K562 (cell line): ENCODE results near the gene DOCK8. TPM values are rescaled to one million over a fixed set of nuclear protein-coding genes. Genes with fewer than 3 reads are reported as not detected.

ENCODE experiments used
- BRF1 ChIP-seq: IDR thresholded peaks from 3 replicates; pipeline ENCODE4 v1.6.1; 2011; ENCODE audit warnings: borderline replicate concordance, mild to moderate bottlenecking; ENCODE audit not compliant: insufficient read length; ENCODE audit errors: extremely low read depth
- CSDE1 ChIP-seq, 2 experiments: fragments of 450-650 bp; IDR thresholded peaks; 2 replicates each; pipeline ENCODE4 v1.6.1; 2016; ENCODE audit warnings: mild to moderate bottlenecking in 1 of 2
- ELF4 ChIP-seq: fragments of 450-650 bp; formaldehyde crosslinking; IDR thresholded peaks from 2 replicates; pipeline ENCODE4 v1.4.0; 2022; ENCODE audit warnings: missing genetic modification characterization
- ETV5 ChIP-seq: sonication (generic); formaldehyde crosslinking; IDR thresholded peaks from 2 replicates; pipeline ENCODE4 v1.4.0; 2020; ENCODE audit warnings: low read depth, mild to moderate bottlenecking, missing genetic modification reagents
- GABPA ChIP-seq: fragments of 200-800 bp; sonication (Bioruptor generic); conservative IDR thresholded peaks from 2 replicates; pipeline ENCODE4 v1.6.1; 2016; ENCODE audit warnings: low read depth, missing genetic modification characterization, missing compliant biosample characterization
- JUN ChIP-seq, 2 experiments: sonication (generic) in 1 of 2; formaldehyde crosslinking in 1 of 2; IDR thresholded peaks; 2 replicates each; pipeline versions ENCODE4 v1.6.1 to v1.8.0; 2012 to 2022; ENCODE audit warnings: borderline replicate concordance in 2 of 2, mild to moderate bottlenecking in 2 of 2, improper control_type of control experiment in 1 of 2, low read depth in 1 of 2, low read length in 1 of 2, missing genetic modification reagents in 1 of 2
- MCM2 ChIP-seq: fragments of 450-650 bp; IDR thresholded peaks from 2 replicates; pipeline ENCODE4 v1.6.1; 2017; ENCODE audit warnings: low read depth, mild to moderate bottlenecking
- MEIS2 ChIP-seq: fragments of 450-650 bp; IDR thresholded peaks from 2 replicates; pipeline ENCODE4 v1.6.1; 2014; ENCODE audit warnings: mild to moderate bottlenecking; ENCODE audit not compliant: partially characterized antibody
- NBN ChIP-seq: fragments of 450-650 bp; IDR thresholded peaks from 2 replicates; pipeline ENCODE4 v1.6.1; 2016; ENCODE audit warnings: low read depth, mild to moderate bottlenecking
- NEUROD1 ChIP-seq: fragments of 150-350 bp; IDR thresholded peaks from 2 replicates; pipeline ENCODE4 v1.6.1; 2014; ENCODE audit warnings: borderline replicate concordance, low read length, low read depth; ENCODE audit not compliant: partially characterized antibody
- PHB ChIP-seq: fragments of 250-450 bp; sonication (Bioruptor Pico); IDR thresholded peaks from 2 replicates; pipeline ENCODE4 v1.5.0; 2021
- POLR2AphosphoS2 ChIP-seq: IDR thresholded peaks from 2 replicates; pipeline ENCODE4 v1.6.1; 2012; ENCODE audit warnings: low read length, improper control_type of control experiment
- RBM17 ChIP-seq: fragments of 200-400 bp; formaldehyde crosslinking; IDR thresholded peaks from 2 replicates; pipeline ENCODE4 v1.6.1; 2017; ENCODE audit warnings: low read depth, mild to moderate bottlenecking, low read length, borderline replicate concordance
- RBM34 ChIP-seq: fragments of 200-400 bp; formaldehyde crosslinking; IDR thresholded peaks from 2 replicates; pipeline ENCODE4 v1.6.1; 2018; ENCODE audit warnings: low read length, borderline replicate concordance; ENCODE audit not compliant: insufficient read depth
- RFX7 ChIP-seq: fragments of 250-450 bp; sonication (Bioruptor Pico); IDR thresholded peaks from 2 replicates; pipeline ENCODE4 v1.5.1; 2021; ENCODE audit warnings: mild to moderate bottlenecking
- SIN3B ChIP-seq: fragments of 450-650 bp; IDR thresholded peaks from 2 replicates; pipeline ENCODE4 v1.6.1; 2017; ENCODE audit warnings: low read depth, mild to moderate bottlenecking, moderate library complexity
- SMARCB1 ChIP-seq: IDR thresholded peaks from 2 replicates; pipeline ENCODE4 v1.6.1; 2011; ENCODE audit warnings: improper control_type of control experiment, low read depth; ENCODE audit not compliant: insufficient read length
- SRSF3 ChIP-seq: fragments of 200-400 bp; formaldehyde crosslinking; IDR thresholded peaks from 2 replicates; pipeline ENCODE4 v1.6.1; 2016; ENCODE audit warnings: mild to moderate bottlenecking, low read length, moderate library complexity; ENCODE audit not compliant: insufficient read depth
- THRAP3 ChIP-seq: fragments of 450-650 bp; IDR thresholded peaks from 2 replicates; pipeline ENCODE4 v1.6.1; 2016; ENCODE audit warnings: mild to moderate bottlenecking, inconsistent platforms, borderline replicate concordance
- ZNF583 ChIP-seq: fragments of 250-450 bp; sonication (Bioruptor Pico); IDR thresholded peaks from 2 replicates; pipeline ENCODE4 v1.4.0; 2020
- ZNF76 ChIP-seq: fragments of 250-450 bp; sonication (Bioruptor Pico); IDR thresholded peaks from 2 replicates; pipeline ENCODE4 v1.4.0; 2020; ENCODE audit warnings: mild to moderate bottlenecking, moderate library complexity, borderline replicate concordance
- polyA plus RNA-seq, 8 experiments: library from polyadenylated mRNA; depleted of rRNA in 4 of 8; stranded (reverse) in 5 of 8; unstranded in 3 of 8; fragments of >200 nt; fragmentation: Nextera tagmentation in 2 of 8; fragmentation: Illumina TruSeq in 1 of 8; extraction: Ambion mirVana in 2 of 8; extraction: Trizol in 1 of 8; gene quantifications; 2 replicates each; pipeline versions ENCODE4 v1.2.1 to v1.2.3, GENCODE V29; 2011 to 2014; ENCODE audit warnings: inconsistent platforms in 1 of 8, missing spikeins in 1 of 8
- total RNA-seq, 7 experiments: library from RNA; depleted of rRNA in 6 of 7; stranded (reverse); fragments of >200 nt in 6 of 7; fragmentation: Illumina TruSeq in 2 of 7; extraction: Trizol in 2 of 7; gene quantifications; 2 replicates each; pipeline versions ENCODE4 v1.2.1 to v1.2.3, GENCODE V29; 2011 to 2021; ENCODE audit warnings: low replicate concordance in 1 of 7
- TF ChIP-seq, protein P1 (sequence below): sonication (generic); formaldehyde crosslinking; IDR thresholded peaks from 2 replicates; pipeline ENCODE4 v1.8.0; 2022; ENCODE audit warnings: missing genetic modification reagents, mild to moderate bottlenecking, borderline replicate concordance
- TF ChIP-seq, protein P2 (sequence below): fragments of 250-450 bp; sonication (Bioruptor Pico); IDR thresholded peaks from 2 replicates; pipeline ENCODE4 v1.8.0; 2021; ENCODE audit warnings: moderate library complexity, mild to moderate bottlenecking, inconsistent platforms
- TF ChIP-seq, protein P3 (sequence below): fragments of 250-450 bp; sonication (Bioruptor Pico); IDR thresholded peaks from 2 replicates; pipeline ENCODE4 v1.5.0; 2021; ENCODE audit warnings: mild to moderate bottlenecking, borderline replicate concordance

The DOCK8 gene
- total and polyA plus RNA-seq, 9 of the 15 experiments (the other 6 are each of a cell fraction or from before 2014, with no cell fraction given) = 14.4 to 53.8 (median 25.1) TPM

DNA sequence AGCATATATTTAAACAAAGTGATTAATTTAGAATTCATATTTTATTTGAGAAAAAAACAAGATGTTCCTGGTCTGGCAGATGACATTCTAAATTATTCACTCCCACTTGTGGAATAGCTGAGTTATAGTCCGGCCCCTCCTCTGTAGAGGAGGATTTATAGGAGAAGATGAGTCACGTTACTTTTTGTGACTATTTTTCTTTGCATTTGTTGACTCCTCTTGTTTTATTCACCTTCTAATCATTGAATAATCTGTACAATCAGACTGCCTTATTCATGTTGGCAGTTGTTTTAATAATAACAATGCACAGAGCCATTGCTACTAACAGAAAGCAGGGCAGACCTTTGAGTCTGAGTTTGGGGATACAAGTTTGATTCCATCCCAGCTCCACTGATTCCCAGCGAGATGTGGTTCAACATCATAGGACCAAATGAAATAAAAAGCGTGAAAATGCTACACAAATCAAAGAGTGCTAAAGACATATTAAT is 23.2 kb downstream of the DOCK8 start (continued):
- TF ChIP-seq, protein P1, sequence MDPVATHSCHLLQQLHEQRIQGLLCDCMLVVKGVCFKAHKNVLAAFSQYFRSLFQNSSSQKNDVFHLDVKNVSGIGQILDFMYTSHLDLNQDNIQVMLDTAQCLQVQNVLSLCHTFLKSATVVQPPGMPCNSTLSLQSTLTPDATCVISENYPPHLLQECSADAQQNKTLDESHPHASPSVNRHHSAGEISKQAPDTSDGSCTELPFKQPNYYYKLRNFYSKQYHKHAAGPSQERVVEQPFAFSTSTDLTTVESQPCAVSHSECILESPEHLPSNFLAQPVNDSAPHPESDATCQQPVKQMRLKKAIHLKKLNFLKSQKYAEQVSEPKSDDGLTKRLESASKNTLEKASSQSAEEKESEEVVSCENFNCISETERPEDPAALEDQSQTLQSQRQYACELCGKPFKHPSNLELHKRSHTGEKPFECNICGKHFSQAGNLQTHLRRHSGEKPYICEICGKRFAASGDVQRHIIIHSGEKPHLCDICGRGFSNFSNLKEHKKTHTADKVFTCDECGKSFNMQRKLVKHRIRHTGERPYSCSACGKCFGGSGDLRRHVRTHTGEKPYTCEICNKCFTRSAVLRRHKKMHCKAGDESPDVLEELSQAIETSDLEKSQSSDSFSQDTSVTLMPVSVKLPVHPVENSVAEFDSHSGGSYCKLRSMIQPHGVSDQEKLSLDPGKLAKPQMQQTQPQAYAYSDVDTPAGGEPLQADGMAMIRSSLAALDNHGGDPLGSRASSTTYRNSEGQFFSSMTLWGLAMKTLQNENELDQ (CRISPR knock-in tag) = no peak
- TF ChIP-seq PHB (CRISPR knock-in tag) (no peak), JUN (IDR thresholded peaks at IDR 0.05; ENCODE audit: borderline replicate concordance, low read depth, low read length) (no peak), JUN (CRISPR knock-in tag; IDR thresholded peaks at IDR 0.05; ENCODE audit: borderline replicate concordance) (no peak), SRSF3 (no peak), ZNF76 (CRISPR knock-in tag) (no peak), GABPA (tag) (0 out of 2 replicates have a peak, but pooled peaks have one; percentile 31), RBM17 (no peak), CSDE1 (IDR thresholded peaks at IDR 0.05) (no peak), ZNF583 (no peak), POLR2AphosphoS2 (no peak), NEUROD1 (no peak), THRAP3 (no peak), RFX7 (CRISPR knock-in tag) (no peak), BRF1 (no peak), SIN3B (no peak), ELF4 (CRISPR knock-in tag) (no peak), ETV5 (CRISPR knock-in tag) (no peak), NBN (no peak), MCM2 (no peak), SMARCB1 (no peak), MEIS2 (peak; percentile 65), RBM34 (no peak)
- TF ChIP-seq, protein P2, sequence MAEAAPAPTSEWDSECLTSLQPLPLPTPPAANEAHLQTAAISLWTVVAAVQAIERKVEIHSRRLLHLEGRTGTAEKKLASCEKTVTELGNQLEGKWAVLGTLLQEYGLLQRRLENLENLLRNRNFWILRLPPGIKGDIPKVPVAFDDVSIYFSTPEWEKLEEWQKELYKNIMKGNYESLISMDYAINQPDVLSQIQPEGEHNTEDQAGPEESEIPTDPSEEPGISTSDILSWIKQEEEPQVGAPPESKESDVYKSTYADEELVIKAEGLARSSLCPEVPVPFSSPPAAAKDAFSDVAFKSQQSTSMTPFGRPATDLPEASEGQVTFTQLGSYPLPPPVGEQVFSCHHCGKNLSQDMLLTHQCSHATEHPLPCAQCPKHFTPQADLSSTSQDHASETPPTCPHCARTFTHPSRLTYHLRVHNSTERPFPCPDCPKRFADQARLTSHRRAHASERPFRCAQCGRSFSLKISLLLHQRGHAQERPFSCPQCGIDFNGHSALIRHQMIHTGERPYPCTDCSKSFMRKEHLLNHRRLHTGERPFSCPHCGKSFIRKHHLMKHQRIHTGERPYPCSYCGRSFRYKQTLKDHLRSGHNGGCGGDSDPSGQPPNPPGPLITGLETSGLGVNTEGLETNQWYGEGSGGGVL = no peak
- TF ChIP-seq, protein P3, sequence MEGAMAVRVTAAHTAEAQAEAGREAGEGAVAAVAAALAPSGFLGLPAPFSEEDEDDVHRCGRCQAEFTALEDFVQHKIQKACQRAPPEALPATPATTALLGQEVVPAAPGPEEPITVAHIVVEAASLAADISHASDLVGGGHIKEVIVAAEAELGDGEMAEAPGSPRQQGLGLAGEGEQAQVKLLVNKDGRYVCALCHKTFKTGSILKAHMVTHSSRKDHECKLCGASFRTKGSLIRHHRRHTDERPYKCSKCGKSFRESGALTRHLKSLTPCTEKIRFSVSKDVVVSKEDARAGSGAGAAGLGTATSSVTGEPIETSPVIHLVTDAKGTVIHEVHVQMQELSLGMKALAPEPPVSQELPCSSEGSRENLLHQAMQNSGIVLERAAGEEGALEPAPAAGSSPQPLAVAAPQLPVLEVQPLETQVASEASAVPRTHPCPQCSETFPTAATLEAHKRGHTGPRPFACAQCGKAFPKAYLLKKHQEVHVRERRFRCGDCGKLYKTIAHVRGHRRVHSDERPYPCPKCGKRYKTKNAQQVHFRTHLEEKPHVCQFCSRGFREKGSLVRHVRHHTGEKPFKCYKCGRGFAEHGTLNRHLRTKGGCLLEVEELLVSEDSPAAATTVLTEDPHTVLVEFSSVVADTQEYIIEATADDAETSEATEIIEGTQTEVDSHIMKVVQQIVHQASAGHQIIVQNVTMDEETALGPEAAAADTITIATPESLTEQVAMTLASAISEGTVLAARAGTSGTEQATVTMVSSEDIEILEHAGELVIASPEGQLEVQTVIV (CRISPR knock-in tag) = no peak
